ENCODE measurements around the gene GPR180.

The GPR180 gene

GRCh38 chr13:94656176-94656575 is 54.5 kb downstream of the GPR180 start:
- DNase-seq (ENCODE audit: low spot score) = no peak

GRCh38 chr13:94656766-94657165 is 55.1 kb downstream of the GPR180 start:
- DNase-seq (ENCODE audit: low spot score) = no peak

DNA sequence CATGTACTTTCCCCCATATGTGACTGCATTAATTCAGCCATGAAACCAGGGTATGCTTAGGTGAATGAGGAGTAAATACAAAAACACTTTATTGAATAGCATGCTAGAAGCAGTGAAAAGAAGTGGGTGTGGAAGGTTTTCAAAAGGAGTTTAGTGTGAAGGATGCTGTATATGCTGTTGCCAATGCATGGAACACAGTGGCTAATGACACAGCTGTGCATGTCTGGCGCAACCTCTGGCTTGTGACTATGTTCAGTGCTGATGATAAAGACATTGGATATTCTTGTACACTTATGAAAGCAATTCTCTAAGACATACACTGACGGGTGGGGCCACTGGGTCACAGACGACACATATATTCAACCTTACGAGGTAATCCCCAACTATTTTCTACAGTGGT is 55.5 kb downstream of the GPR180 start:
- no peak for DNase-seq (ENCODE audit: low spot score)

- DNase-seq (ENCODE audit: low spot score) = no peak
Measured at GRCh38 chr13:94658926-94659597, 57.4 kb downstream of the GPR180 start.

- no peak for DNase-seq (ENCODE audit: low spot score)
Measured at GRCh38 chr13:94659598-94659946, 57.9 kb downstream of the GPR180 start.

DNA sequence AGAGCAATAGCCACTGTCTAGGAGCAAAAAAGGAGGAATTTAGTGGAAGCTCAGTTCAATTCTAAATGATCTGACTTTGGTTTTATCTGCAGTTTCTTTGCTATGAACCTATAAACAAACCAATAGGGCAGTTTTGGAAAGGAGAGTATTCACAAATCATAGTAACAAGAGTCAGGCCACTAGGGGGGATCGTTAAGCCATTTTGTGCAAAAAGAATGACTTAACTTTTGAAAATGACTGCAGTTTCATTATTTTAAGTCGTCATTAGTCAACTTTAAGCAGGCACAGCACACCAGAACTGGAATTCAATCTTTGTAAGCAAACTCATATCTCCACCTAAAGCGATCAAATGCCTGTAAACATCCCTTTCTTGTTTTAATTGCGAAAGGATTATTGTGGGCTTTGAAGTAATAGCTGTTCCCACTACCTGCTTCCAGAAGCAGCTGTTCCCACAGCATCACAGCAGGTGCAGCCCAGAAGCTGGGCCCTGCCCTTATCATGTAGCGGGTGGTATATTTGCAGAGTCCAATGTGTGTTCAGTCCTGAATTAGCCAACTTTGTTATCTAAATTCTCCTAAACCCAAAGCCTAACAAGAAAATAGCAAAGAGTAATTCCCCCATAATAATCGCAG is 59.2 kb downstream of the GPR180 start:
- DNase-seq (ENCODE audit: low spot score) = peak; percentile 52

- DNase-seq (ENCODE audit: low spot score) = peak; percentile 27
Measured at GRCh38 chr13:94661406-94661805, 59.7 kb downstream of the GPR180 start.

DNA sequence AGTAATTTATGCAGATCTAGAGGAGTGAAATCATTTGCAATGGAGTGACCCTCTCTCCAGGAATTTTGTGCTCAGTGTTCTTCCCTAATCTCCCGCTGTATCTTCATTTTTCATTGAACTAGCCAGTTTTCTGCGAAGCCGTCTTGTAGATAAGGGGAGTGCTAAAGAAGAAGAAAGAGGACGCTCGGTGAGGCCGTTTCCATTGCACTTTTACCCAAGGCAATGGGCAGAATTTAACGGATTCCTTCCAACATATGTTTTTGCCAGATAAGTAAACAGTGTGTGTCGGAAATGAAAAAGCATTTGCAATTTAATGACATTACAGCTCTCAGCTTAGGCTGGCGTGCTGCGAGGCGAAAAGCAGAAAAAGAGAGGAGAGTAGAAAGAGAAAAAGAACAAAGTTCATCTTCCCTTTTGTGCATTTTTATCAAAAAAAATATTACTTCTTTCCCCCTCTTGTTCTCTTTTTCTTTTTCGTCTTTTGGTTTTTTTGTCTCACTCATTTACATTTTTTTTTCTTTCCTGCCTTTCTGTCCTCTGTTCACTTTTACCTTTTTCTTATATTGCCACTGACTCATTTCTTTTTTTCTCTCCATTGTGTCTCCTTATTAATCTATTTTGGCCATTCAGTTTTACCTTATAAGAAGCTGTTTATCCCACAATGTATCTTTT is 60.8 kb downstream of the GPR180 start:
- DNase-seq (ENCODE audit: low spot score) = no peak

- DNase-seq (ENCODE audit: low spot score) = no peak
Measured at GRCh38 chr13:94664889-94665288, 63.2 kb downstream of the GPR180 start.

DNA sequence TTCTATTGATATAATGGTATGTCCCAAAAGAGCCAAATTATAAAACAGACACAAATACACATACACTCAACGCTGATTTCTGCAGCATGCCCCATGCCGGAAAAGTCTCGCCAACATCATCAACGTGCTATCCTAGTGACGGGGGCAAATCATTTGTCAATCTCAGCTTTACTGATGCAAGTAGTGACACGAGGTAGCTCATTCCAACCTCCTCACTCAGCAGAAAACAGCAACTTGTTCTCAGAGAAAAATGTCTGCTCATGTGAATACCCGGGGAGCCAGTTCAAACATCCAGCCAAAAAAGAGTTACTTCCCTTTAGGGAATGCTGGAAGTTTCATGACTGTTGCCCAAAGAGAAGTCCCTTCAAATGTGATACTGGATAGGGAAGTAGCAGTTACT is 64.4 kb downstream of the GPR180 start:
- DNase-seq (ENCODE audit: low spot score) = no peak

DNA sequence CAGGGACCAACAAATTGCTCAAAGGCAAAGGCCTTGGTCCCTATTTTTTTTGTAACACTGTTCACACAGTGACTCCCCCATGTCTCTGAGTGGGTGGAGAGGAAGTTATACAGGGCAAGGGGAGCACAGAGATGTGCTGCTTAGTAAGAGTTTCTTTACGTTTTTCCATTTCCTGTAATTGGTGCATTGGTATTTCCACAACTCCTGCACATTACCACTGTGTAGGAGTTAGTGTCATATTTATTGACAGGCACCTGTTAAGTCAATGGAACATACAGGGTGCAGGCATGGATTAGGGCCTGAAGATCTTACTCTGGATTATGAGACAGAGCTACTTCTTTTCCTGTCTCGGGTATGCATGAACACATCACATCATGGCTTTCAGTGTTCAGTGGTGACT is 65.5 kb downstream of the GPR180 start:
- DNase-seq (ENCODE audit: low spot score) = no peak

DNA sequence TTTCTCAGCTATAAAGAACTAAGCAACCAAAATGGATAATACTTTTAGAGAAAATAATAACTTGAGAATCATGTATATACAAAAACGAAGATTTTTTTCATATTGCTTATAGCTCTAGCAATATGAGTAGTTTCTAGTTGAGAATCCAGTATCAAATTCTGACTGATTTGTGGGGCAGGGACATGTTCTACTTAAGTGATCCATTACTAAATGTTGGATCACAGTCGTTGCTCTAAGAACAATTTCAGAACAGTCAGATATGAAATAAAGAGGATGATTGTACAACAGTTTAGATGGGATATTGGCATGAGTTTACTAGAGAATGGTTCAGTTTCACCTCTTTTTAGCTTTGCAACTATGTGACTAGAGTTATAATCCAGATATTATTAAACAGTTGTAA is 70.7 kb downstream of the GPR180 start:
- no peak for DNase-seq (ENCODE audit: low spot score)

GRCh38 chr13:94673851-94674250 is 72.2 kb downstream of the GPR180 start:
- no peak for DNase-seq (ENCODE audit: low spot score)

GRCh38 chr13:94674609-94675348 is 73.1 kb downstream of the GPR180 start:
- DNase-seq (ENCODE audit: low spot score) = peak; percentile 74

GRCh38 chr13:94677799-94678198 is 76.1 kb downstream of the GPR180 start:
- no peak for DNase-seq (ENCODE audit: low spot score)

- DNase-seq (ENCODE audit: low spot score) = no peak
Measured at GRCh38 chr13:94678845-94679244, 77.2 kb downstream of the GPR180 start.

DNA sequence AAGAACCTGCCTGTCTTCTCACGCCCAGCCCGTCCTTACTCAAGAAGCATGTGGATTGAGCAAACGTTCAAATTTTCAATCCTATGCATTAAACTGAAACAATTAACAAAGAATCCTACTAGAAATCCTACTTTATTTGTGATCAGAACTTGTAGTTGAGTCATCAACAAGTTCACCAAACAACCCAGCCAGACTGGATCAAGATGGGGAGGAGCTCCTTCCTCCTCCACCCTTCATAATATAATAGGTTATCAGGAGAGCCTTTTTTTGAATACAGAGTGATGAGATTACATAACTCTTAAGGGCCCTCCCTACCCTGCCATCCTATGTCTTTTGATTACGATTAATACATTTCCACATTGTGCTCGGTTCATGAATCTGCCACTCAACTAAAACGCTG is 78.0 kb downstream of the GPR180 start:
- no peak for DNase-seq (ENCODE audit: low spot score)

DNA sequence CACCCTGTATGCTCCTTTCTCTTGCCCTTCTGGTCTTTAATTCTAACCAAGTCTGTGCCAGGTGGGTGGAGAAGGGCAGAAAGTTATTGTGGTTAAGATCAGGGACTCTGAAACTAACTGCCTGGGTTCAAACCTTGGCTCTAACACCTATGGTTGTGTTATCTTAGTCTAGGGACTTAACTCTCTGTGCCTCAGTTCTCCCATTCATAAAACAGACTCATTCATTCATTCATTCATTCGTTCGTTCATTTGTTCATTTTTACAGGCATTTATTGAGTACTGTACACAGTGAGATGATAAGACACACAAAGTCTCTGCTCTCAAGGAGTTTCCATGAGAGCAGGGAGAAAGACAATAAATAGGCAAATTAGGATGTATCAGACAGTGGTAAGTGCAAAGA is 80.6 kb downstream of the GPR180 start:
- no peak for DNase-seq (ENCODE audit: low spot score)

GRCh38 chr13:94683409-94683808 is 81.8 kb downstream of the GPR180 start:
- DNase-seq (ENCODE audit: low spot score) = no peak

All from Ammon's horn (tissue), 1 donor.